Neural cell (in vitro differentiated cells): Measurements from ENCODE around the gene VARS1.
"Not testable (repeated sequence)": the region's sequence is repeated elsewhere in the genome, so short reads cannot be mapped to it uniquely, and the experiment has no call there.

Source experiments
- EP300 ChIP-seq: fragments of 450-650 bp; conservative IDR thresholded peaks from 2 replicates; pipeline ENCODE4 v1.6.1; 2014; ENCODE audit warnings: antibody characterized with exemption, mild to moderate bottlenecking, moderate library complexity; ENCODE audit not compliant: poor library complexity, severe bottlenecking
- EZH2 ChIP-seq: fragments of 200-600, 300-800 bp; shearing (Covaris generic), sonication (generic); IDR thresholded peaks from 2 replicates; pipeline ENCODE4 v1.6.1; 2014; ENCODE audit warnings: antibody characterized with exemption, low read length, borderline replicate concordance, mild to moderate bottlenecking; ENCODE audit not compliant: insufficient read depth, poor library complexity, severe bottlenecking
- MXI1 ChIP-seq: fragments of 450-650 bp; conservative IDR thresholded peaks from 2 replicates; pipeline ENCODE4 v1.6.1; 2014; ENCODE audit warnings: antibody characterized with exemption, mild to moderate bottlenecking; ENCODE audit not compliant: poor library complexity, severe bottlenecking
- POLR2AphosphoS5 ChIP-seq: IDR thresholded peaks from 2 replicates; pipeline ENCODE4 v1.6.1; 2012
- RAD21 ChIP-seq: fragments of 450-650 bp; conservative IDR thresholded peaks from 2 replicates; pipeline ENCODE4 v1.6.1; 2014; ENCODE audit warnings: antibody characterized with exemption, mild to moderate bottlenecking, moderate library complexity
- SMC3 ChIP-seq: fragments of 450-650 bp; conservative IDR thresholded peaks from 2 replicates; pipeline ENCODE4 v1.6.1; 2014; ENCODE audit warnings: antibody characterized with exemption, mild to moderate bottlenecking, moderate library complexity; ENCODE audit not compliant: poor library complexity
- TAF1 ChIP-seq: IDR thresholded peaks from 2 replicates; pipeline ENCODE4 v1.6.1; 2012; ENCODE audit warnings: low read depth
- TF ChIP-seq, protein P1 (sequence below): fragments of 450-650 bp; IDR thresholded peaks from 2 replicates; pipeline ENCODE4 v1.5.1; 2014; ENCODE audit warnings: antibody characterized with exemption, mild to moderate bottlenecking, moderate library complexity; ENCODE audit not compliant: poor library complexity, severe bottlenecking
- TF ChIP-seq, protein P2 (sequence below): IDR thresholded peaks from 2 replicates; pipeline ENCODE4 v1.6.1; 2012; ENCODE audit warnings: borderline replicate concordance

DNA sequence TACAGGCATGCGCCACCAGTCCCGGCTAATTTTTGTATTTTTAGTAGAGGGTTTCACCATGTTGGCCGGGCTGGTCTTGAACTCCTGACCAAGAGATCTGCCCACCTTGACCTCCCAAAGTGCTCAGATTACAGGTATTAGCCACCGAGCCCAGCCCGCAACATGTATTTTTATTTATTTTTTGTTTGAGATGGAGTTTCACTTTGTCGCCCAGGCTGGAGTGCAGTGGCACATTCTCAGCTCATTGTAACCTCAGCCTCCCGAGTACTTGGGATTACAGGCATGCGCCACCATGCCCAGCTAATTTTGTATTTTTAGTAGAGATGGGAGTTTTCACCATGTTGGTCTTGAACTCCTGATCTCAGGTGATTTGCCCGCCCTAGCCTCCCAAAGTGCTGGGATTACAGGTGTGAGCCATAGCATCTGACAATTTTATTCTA, 42.6 kb upstream of the VARS1 start:
- TF ChIP-seq, protein P1, sequence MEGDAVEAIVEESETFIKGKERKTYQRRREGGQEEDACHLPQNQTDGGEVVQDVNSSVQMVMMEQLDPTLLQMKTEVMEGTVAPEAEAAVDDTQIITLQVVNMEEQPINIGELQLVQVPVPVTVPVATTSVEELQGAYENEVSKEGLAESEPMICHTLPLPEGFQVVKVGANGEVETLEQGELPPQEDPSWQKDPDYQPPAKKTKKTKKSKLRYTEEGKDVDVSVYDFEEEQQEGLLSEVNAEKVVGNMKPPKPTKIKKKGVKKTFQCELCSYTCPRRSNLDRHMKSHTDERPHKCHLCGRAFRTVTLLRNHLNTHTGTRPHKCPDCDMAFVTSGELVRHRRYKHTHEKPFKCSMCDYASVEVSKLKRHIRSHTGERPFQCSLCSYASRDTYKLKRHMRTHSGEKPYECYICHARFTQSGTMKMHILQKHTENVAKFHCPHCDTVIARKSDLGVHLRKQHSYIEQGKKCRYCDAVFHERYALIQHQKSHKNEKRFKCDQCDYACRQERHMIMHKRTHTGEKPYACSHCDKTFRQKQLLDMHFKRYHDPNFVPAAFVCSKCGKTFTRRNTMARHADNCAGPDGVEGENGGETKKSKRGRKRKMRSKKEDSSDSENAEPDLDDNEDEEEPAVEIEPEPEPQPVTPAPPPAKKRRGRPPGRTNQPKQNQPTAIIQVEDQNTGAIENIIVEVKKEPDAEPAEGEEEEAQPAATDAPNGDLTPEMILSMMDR: not testable (repeated sequence)
- TF ChIP-seq, protein P2, sequence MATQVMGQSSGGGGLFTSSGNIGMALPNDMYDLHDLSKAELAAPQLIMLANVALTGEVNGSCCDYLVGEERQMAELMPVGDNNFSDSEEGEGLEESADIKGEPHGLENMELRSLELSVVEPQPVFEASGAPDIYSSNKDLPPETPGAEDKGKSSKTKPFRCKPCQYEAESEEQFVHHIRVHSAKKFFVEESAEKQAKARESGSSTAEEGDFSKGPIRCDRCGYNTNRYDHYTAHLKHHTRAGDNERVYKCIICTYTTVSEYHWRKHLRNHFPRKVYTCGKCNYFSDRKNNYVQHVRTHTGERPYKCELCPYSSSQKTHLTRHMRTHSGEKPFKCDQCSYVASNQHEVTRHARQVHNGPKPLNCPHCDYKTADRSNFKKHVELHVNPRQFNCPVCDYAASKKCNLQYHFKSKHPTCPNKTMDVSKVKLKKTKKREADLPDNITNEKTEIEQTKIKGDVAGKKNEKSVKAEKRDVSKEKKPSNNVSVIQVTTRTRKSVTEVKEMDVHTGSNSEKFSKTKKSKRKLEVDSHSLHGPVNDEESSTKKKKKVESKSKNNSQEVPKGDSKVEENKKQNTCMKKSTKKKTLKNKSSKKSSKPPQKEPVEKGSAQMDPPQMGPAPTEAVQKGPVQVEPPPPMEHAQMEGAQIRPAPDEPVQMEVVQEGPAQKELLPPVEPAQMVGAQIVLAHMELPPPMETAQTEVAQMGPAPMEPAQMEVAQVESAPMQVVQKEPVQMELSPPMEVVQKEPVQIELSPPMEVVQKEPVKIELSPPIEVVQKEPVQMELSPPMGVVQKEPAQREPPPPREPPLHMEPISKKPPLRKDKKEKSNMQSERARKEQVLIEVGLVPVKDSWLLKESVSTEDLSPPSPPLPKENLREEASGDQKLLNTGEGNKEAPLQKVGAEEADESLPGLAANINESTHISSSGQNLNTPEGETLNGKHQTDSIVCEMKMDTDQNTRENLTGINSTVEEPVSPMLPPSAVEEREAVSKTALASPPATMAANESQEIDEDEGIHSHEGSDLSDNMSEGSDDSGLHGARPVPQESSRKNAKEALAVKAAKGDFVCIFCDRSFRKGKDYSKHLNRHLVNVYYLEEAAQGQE: not testable (repeated sequence)
- not testable (repeated sequence) for TF ChIP-seq SMC3, EP300, EZH2, MXI1, POLR2AphosphoS5, RAD21, TAF1
